ENCODE data around the gene DECR2. TPM values are rescaled to one million over a fixed set of nuclear protein-coding genes. Genes with fewer than 3 reads are reported as not detected.

Gene DECR2
- total and polyA plus RNA-seq, 2 of the 13 experiments (the other 11 are each of a cell fraction or from before 2014, with no cell fraction given): 36.3 to 44.6 TPM

DNA sequence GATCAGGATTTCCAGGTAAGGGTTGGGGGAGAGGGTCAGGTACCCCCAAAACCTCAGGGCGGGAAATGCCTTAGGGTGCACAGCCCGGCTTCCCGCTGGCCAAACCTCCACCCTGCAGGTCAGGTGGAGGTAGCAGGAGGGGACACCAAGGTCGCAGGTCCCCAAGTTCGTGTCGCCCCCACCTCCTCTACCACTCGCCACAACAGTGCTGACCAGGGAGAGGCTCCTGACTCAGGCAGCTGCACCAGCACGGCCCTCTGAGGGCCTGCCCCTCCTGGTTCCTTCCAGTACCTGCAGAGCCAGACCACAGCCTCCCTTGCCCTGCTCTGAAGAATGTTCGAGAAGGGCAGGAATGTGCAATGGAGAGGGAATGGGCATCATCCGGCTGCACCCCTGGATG lies 35.2 kb upstream of the DECR2 start:
- Histone ChIP-seq H3K4me2 (ENCODE audit: low read depth, low read length) (no peak overlapping the region), H3K9me3 (ENCODE audit: low read length) (no peaks in the 10 kb centered on the region), H3K4me1 (ENCODE audit: insufficient read depth, low read length) (peaks cover 65% of the 10 kb centered on the region), H2AFZ (ENCODE audit: low read length) (no peak overlapping the region), H3K79me2 (ENCODE audit: insufficient read depth, low read length) (peaks cover 6% of the 10 kb centered on the region), H3K9ac (ENCODE audit: insufficient read depth, low read depth, low read length) (no peak overlapping the region), H3K27me3 (ENCODE audit: control insufficient read depth in 1 of 2, insufficient read depth in 2 of 2, low read length in 2 of 2) (peaks cover 1 to 13% of the 10 kb centered on the region in 2 experiments; a peak in 4 of 5 replicates), H4K20me1 (ENCODE audit: insufficient read depth, low read length) (no peaks in the 10 kb centered on the region), H3K4me3 (replicated peaks in 1 of 3; ENCODE audit: insufficient read depth in 1 of 3, low read depth in 2 of 3, low read length in 3 of 3) (no peak overlapping the region), H3K36me3 (replicated peaks in 1 of 2; ENCODE audit: control insufficient read depth in 1 of 2, insufficient read depth in 2 of 2, low read length in 2 of 2) (peaks cover 5 to 23% of the 10 kb centered on the region in 2 experiments; a peak in 4 of 5 replicates), H3K27ac (ENCODE audit: extremely low read length, insufficient read depth, low read length) (no peak overlapping the region)
- TF ChIP-seq ZC3H13 (CRISPR knock-in tag; IDR thresholded peaks at IDR 0.05) (0 out of 2 replicates have a peak, but pooled peaks have one; percentile 52), SP4 (CRISPR knock-in tag; IDR thresholded peaks at IDR 0.05) (no peak), AGO2 (optimal IDR thresholded peaks at IDR 0.05; ENCODE audit: low read depth, low read length) (peak; percentile 8)
- no peak for ATAC-seq
- POLR2A ChIA-PET: interaction anchor here (1.5 kb wide), 1 partner anchor 35 kb away, joined by 4 read pairs; the partner anchor contains the start of gene DECR2
- intact Hi-C loops (cut with micrococcal nuclease; ENCODE audit: unreplicated experiment) (no loop called here), in situ Hi-C loops (cut with HindIII; ENCODE audit: extremely low pct_ligation_motif_present, low pct_unique_long_range_greater_than_20kb) (no loop called here)
- CTCF ChIA-PET (ENCODE audit: low intra/inter-chr PET ratio, low total read pairs): no interaction called here
- BruUV-seq (replicated peaks): no TSS peak
- 93% methylated on average over 8 of the region's 10 CpGs for WGBS (ENCODE audit: low lambda C conversion rate)
- DNase-seq (ENCODE audit: low spot score): no peak
- FAIRE-seq: no peak

DNA sequence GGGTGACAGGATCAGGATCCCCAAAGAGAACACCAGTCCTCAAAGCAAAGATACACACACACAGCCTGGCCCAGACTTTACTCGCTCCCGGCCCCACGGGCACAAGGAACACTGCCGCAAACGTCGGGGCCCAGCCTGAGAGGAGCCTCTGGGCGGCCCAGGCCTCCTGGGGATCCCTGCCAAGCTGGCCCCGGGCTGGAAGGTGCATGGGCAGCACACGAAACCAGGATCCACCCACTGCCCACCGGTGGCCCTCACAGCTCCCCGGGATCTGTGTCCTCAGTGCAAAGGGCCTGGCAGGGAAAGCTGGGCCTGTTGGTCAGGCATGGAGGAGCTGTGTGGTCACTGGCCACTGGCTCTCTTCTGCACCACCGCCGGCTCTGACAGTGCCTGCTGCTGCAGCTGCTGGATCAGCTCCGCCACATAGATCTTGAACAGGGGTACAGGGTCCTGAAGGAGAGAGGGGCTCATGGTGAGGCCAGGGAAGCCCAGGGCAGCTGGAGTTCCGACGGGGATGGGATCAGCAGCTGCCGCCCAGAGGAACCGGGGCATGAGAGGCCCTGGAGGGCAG lies 34.3 kb upstream of the DECR2 start:
- intact Hi-C loops (cut with micrococcal nuclease; ENCODE audit: unreplicated experiment): no loop called here

More for the DNA sequence above, 34.3 kb upstream of the DECR2 start:
- no peak overlapping the region for H2AFZ ChIP-seq (ENCODE audit: low read length)
- no peaks in the 10 kb centered on the region for H3K9me3 ChIP-seq (ENCODE audit: low read length)
- FAIRE-seq: no peak
- H3K36me3 ChIP-seq (replicated peaks in 1 of 2; ENCODE audit: control insufficient read depth in 1 of 2, insufficient read depth in 2 of 2, low read length in 2 of 2): peaks cover 5 to 26% of the 10 kb centered on the region in 2 experiments; a peak in 4 of 5 replicates
- WGBS (ENCODE audit: low lambda C conversion rate): 90% methylated on average over 11 of the region's 18 CpGs
- BruUV-seq (replicated peaks): no TSS peak
- H3K4me1 ChIP-seq (ENCODE audit: insufficient read depth, low read length): peaks cover 55% of the 10 kb centered on the region
- H3K4me2 ChIP-seq (ENCODE audit: low read depth, low read length): no peak overlapping the region
- H3K79me2 ChIP-seq (ENCODE audit: insufficient read depth, low read length): peaks cover 6% of the 10 kb centered on the region
- no peak overlapping the region for H3K4me3 ChIP-seq (replicated peaks in 1 of 3; ENCODE audit: insufficient read depth in 1 of 3, low read depth in 2 of 3, low read length in 3 of 3)
- no peak overlapping the region for H3K9ac ChIP-seq (ENCODE audit: insufficient read depth, low read depth, low read length)
- ChIA-PET CTCF (ENCODE audit: low intra/inter-chr PET ratio, low total read pairs) (no interaction called here), POLR2A (no interaction called here)
- TF ChIP-seq MBNL3 (CRISPR knock-in tag; conservative IDR thresholded peaks at IDR 0.05): no peak
- peak; percentile 47 for TF ChIP-seq AGO2 (optimal IDR thresholded peaks at IDR 0.05; ENCODE audit: low read depth, low read length)
- TF ChIP-seq, protein P1, sequence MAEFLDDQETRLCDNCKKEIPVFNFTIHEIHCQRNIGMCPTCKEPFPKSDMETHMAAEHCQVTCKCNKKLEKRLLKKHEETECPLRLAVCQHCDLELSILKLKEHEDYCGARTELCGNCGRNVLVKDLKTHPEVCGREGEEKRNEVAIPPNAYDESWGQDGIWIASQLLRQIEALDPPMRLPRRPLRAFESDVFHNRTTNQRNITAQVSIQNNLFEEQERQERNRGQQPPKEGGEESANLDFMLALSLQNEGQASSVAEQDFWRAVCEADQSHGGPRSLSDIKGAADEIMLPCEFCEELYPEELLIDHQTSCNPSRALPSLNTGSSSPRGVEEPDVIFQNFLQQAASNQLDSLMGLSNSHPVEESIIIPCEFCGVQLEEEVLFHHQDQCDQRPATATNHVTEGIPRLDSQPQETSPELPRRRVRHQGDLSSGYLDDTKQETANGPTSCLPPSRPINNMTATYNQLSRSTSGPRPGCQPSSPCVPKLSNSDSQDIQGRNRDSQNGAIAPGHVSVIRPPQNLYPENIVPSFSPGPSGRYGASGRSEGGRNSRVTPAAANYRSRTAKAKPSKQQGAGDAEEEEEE (CRISPR knock-in tag; IDR thresholded peaks at IDR 0.05; ENCODE audit: borderline replicate concordance): no peak
- TF ChIP-seq ZFYVE20 (CRISPR knock-in tag; IDR thresholded peaks at IDR 0.05; ENCODE audit: borderline replicate concordance, low read depth): no peak
- no peak for TF ChIP-seq TGIF2 (CRISPR knock-in tag; IDR thresholded peaks at IDR 0.05)
- TF ChIP-seq, protein P2, sequence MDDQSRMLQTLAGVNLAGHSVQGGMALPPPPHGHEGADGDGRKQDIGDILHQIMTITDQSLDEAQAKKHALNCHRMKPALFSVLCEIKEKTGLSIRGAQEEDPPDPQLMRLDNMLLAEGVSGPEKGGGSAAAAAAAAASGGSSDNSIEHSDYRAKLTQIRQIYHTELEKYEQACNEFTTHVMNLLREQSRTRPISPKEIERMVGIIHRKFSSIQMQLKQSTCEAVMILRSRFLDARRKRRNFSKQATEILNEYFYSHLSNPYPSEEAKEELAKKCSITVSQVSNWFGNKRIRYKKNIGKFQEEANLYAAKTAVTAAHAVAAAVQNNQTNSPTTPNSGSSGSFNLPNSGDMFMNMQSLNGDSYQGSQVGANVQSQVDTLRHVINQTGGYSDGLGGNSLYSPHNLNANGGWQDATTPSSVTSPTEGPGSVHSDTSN (CRISPR knock-in tag; IDR thresholded peaks at IDR 0.05; ENCODE audit: borderline replicate concordance): no peak
- no peak for TF ChIP-seq ZFAT (CRISPR knock-in tag; conservative IDR thresholded peaks at IDR 0.05)
- no peak for TF ChIP-seq ATAD3A (CRISPR knock-in tag; IDR thresholded peaks at IDR 0.05)
- TF ChIP-seq BRCA1 (CRISPR knock-in tag; IDR thresholded peaks at IDR 0.05): no peak
- TF ChIP-seq POLR2A (IDR thresholded peaks at IDR 0.05; ENCODE audit: insufficient read depth in 1 of 2, low read depth in 2 of 2, low read length in 2 of 2): 0 out of 4 replicates have a peak, but pooled peaks of 1 of the 2 experiments have one; percentile 9
- TF ChIP-seq ZNF589 (CRISPR knock-in tag; conservative IDR thresholded peaks at IDR 0.05): no peak
- no peak for TF ChIP-seq ZNF225 (CRISPR knock-in tag; IDR thresholded peaks at IDR 0.05)
- no peak for ATAC-seq
- no peak overlapping the region for H3K27ac ChIP-seq (ENCODE audit: extremely low read length, insufficient read depth, low read length)
- no peaks in the 10 kb centered on the region for H4K20me1 ChIP-seq (ENCODE audit: insufficient read depth, low read length)
- in situ Hi-C loops (cut with HindIII; ENCODE audit: extremely low pct_ligation_motif_present, low pct_unique_long_range_greater_than_20kb): no loop called here
- no peak for DNase-seq (ENCODE audit: low spot score)
- peaks cover 1 to 13% of the 10 kb centered on the region in 2 experiments; a peak in 4 of 5 replicates for H3K27me3 ChIP-seq (ENCODE audit: control insufficient read depth in 1 of 2, insufficient read depth in 2 of 2, low read length in 2 of 2)

All from HepG2 (cell line).